HEK293 (cell line): ENCODE results near the gene ACADVL.

ENCODE experiments used
- CTCF ChIA-PET: fragments of 350-600 bp; formaldehyde crosslinking; extraction: SDS; loops from one replicate; lab custom pipeline; 2021; ENCODE audit warnings: antibody characterized with exemption; lab: Yijun Ruan, JAX
- POLR2A ChIA-PET: fragments of 300-600 bp; formaldehyde crosslinking; extraction: SDS; loops from one replicate; lab custom pipeline; 2020; ENCODE audit warnings: antibody characterized with exemption, inconsistent platforms; lab: Yijun Ruan, JAX
- H3K27ac ChIP-seq: fragments of 200-500 bp; sonication (Bioruptor generic); 2 replicates; pipeline ENCODE4 v1.5.1; 2014; ENCODE audit warnings: low read depth, low read length, control low read depth, inconsistent platforms; ENCODE audit errors: extremely low read depth
- H3K36me3 ChIP-seq, 2 experiments: fragments of 200-500 bp in 1 of 2; sonication (Bioruptor generic) in 1 of 2; 1 replicate in 1 of 2; 2 replicates in 1 of 2; pipeline ENCODE4 v1.5.1; 2014 to 2017; ENCODE audit warnings: inconsistent platforms in 2 of 2, low read length in 2 of 2; ENCODE audit not compliant: control insufficient read depth in 2 of 2, insufficient read depth in 1 of 2
- H3K4me1 ChIP-seq: fragments of 200-500 bp; sonication (Bioruptor generic); 2 replicates; pipeline ENCODE4 v1.5.1; 2014; ENCODE audit warnings: mild to moderate bottlenecking, low read length, inconsistent platforms; ENCODE audit not compliant: control insufficient read depth, insufficient read depth
- H3K4me3 ChIP-seq: 2 replicates; pipeline ENCODE4 v1.5.1; 2011; ENCODE audit warnings: low read depth, mild to moderate bottlenecking, control low read depth, low read length, moderate library complexity
- H3K9me3 ChIP-seq: fragments of 200-500 bp; sonication (Bioruptor generic); 2 replicates; pipeline ENCODE4 v1.5.1; 2014; ENCODE audit warnings: low read depth, low read length, inconsistent platforms; ENCODE audit not compliant: control insufficient read depth, insufficient read depth
- ATF2 ChIP-seq: fragments of 450-650 bp; formaldehyde crosslinking; IDR thresholded peaks from 2 replicates; pipeline ENCODE4 v1.5.1; 2016; ENCODE audit warnings: missing biosample characterization, missing genetic modification characterization, low read depth
- ELK4 ChIP-seq: IDR thresholded peaks from 2 replicates; pipeline ENCODE4 v1.6.1; 2011; ENCODE audit warnings: mild to moderate bottlenecking, low read depth, low read length, borderline replicate concordance
- KLF1 ChIP-seq: fragments of 450-650 bp; formaldehyde crosslinking; IDR thresholded peaks from 2 replicates; pipeline ENCODE4 v1.5.1; 2016; ENCODE audit warnings: missing biosample characterization, missing genetic modification characterization
- KLF9 ChIP-seq: fragments of 450-650 bp; formaldehyde crosslinking; IDR thresholded peaks from 2 replicates; pipeline ENCODE4 v1.5.1; 2016; ENCODE audit warnings: missing biosample characterization, missing genetic modification characterization, low read depth
- OSR2 ChIP-seq: fragments of 450-650 bp; formaldehyde crosslinking; IDR thresholded peaks from 2 replicates; pipeline ENCODE4 v1.5.1; 2016; ENCODE audit warnings: missing biosample characterization, missing genetic modification characterization
- SP3 ChIP-seq: fragments of 450-650 bp; formaldehyde crosslinking; IDR thresholded peaks from 2 replicates; pipeline ENCODE4 v1.5.1; 2016; ENCODE audit warnings: missing biosample characterization, missing genetic modification characterization
- YY2 ChIP-seq: fragments of 450-650 bp; formaldehyde crosslinking; IDR thresholded peaks from 2 replicates; pipeline ENCODE4 v1.5.1; 2016; ENCODE audit warnings: missing biosample characterization, missing genetic modification characterization
- ZBTB26 ChIP-seq: fragments of 450-650 bp; formaldehyde crosslinking; optimal IDR thresholded peaks from 2 replicates; pipeline ENCODE3; 2016; ENCODE audit warnings: missing biosample characterization, mild to moderate bottlenecking, missing genetic modification characterization
- ZBTB44 ChIP-seq: fragments of 450-650 bp; IDR thresholded peaks from 2 replicates; pipeline ENCODE4 v1.5.1; 2018; ENCODE audit warnings: missing biosample characterization, mild to moderate bottlenecking, missing genetic modification characterization
- ZBTB48 ChIP-seq: fragments of 450-650 bp; formaldehyde crosslinking; IDR thresholded peaks from 2 replicates; pipeline ENCODE4 v1.5.1; 2016; ENCODE audit warnings: missing biosample characterization, missing genetic modification characterization
- ZNF223 ChIP-seq: fragments of 450-650 bp; formaldehyde crosslinking; IDR thresholded peaks from 2 replicates; pipeline ENCODE4 v1.5.1; 2016; ENCODE audit warnings: missing biosample characterization, missing genetic modification characterization
- ZNF26 ChIP-seq: fragments of 450-650 bp; formaldehyde crosslinking; IDR thresholded peaks from 2 replicates; pipeline ENCODE4 v1.5.1; 2016; ENCODE audit warnings: missing biosample characterization, missing genetic modification characterization
- ZNF549 ChIP-seq: fragments of 450-650 bp; IDR thresholded peaks from 2 replicates; pipeline ENCODE4 v1.5.1; 2018; ENCODE audit warnings: missing biosample characterization, missing genetic modification characterization, mild to moderate bottlenecking, inconsistent platforms, moderate library complexity
- ZNF558 ChIP-seq: fragments of 450-650 bp; formaldehyde crosslinking; IDR thresholded peaks from 2 replicates; pipeline ENCODE4 v1.5.1; 2016; ENCODE audit warnings: missing biosample characterization, missing genetic modification characterization
- ZNF580 ChIP-seq: fragments of 450-650 bp; formaldehyde crosslinking; IDR thresholded peaks from 2 replicates; pipeline ENCODE4 v1.5.1; 2016; ENCODE audit warnings: missing biosample characterization, missing genetic modification characterization
- ZNF792 ChIP-seq: fragments of 450-650 bp; formaldehyde crosslinking; IDR thresholded peaks from 2 replicates; pipeline ENCODE4 v1.5.1; 2016; ENCODE audit warnings: missing biosample characterization, missing genetic modification characterization

ACADVL gene

GRCh38 chr17:7184091-7184488 is 35.6 kb upstream of the ACADVL start:
- POLR2A ChIA-PET: interaction anchor here (0.5 to 1.5 kb wide), 2 partner anchors 27 to 37 kb away, joined by 3 to 7 read pairs; no protein-coding TSS in a partner anchor
- H3K9me3 ChIP-seq: no peaks in the 10 kb centered on the region
- H3K4me1 ChIP-seq: no peaks in the 10 kb centered on the region; the same call in 1 of the 2 replicates
- TF ChIP-seq ZBTB48 (tag by site-specific recombination) (0 out of 2 replicates have a peak, but pooled peaks have one; percentile 18), OSR2 (no peak), YY2 (tag by site-specific recombination) (no peak), ATF2 (tag by site-specific recombination) (no peak), ZBTB26 (tag by site-specific recombination) (no peak), ZNF558 (no peak), ZBTB44 (tag by site-specific recombination) (no peak)
- TF ChIP-seq, all 188 proteins: peak for 1
- no peak overlapping the region for H3K4me3 ChIP-seq
- H3K27ac ChIP-seq: no peak overlapping the region
- no peaks in the 10 kb centered on the region for H3K36me3 ChIP-seq
- CTCF ChIA-PET: interaction anchor here (0.6 to 1.5 kb wide), 2 partner anchors 19 to 138 kb away, joined by 3 to 4 read pairs; no protein-coding TSS in a partner anchor

GRCh38 chr17:7184647-7185046 is 35.1 kb upstream of the ACADVL start:
- Histone ChIP-seq H3K4me1 (no peaks in the 10 kb centered on the region; the same call in 1 of the 2 replicates), H3K4me3 (no peak overlapping the region), H3K27ac (no peak overlapping the region)
- POLR2A ChIA-PET: interaction anchor here (0.5 to 1.5 kb wide), 3 partner anchors 28 to 172 kb away, joined by 3 to 7 read pairs (median 3); partner anchors contain the start of gene RNASEK
- CTCF ChIA-PET: interaction anchor here (0.6 to 1.5 kb wide), 3 partner anchors 19 to 139 kb away, joined by 3 to 4 read pairs (median 3); no protein-coding TSS in a partner anchor
- TF ChIP-seq ZBTB26 (tag by site-specific recombination): no peak
- TF ChIP-seq ZNF549: no peak
- no peak for TF ChIP-seq ELK4
- TF ChIP-seq ZNF223 (tag by site-specific recombination): peak; percentile 73
- TF ChIP-seq, all 188 proteins: peak for 1
- H3K9me3 ChIP-seq: no peaks in the 10 kb centered on the region
- no peaks in the 10 kb centered on the region for H3K36me3 ChIP-seq

GRCh38 chr17:7186241-7186640 is 33.5 kb upstream of the ACADVL start:
- TF ChIP-seq SP3 (tag by site-specific recombination): no peak
- TF ChIP-seq ZNF26 (tag by site-specific recombination): no peak
- TF ChIP-seq KLF9 (tag by site-specific recombination): peak; percentile 22; the same call in 1 of the 2 replicates
- TF ChIP-seq ZNF580: 0 out of 2 replicates have a peak, but pooled peaks have one; percentile 50
- TF ChIP-seq ZNF792 (tag by site-specific recombination): no peak
- TF ChIP-seq KLF1 (tag by site-specific recombination): peak; percentile 53; the same call in 1 of the 2 replicates
- no peak overlapping the region for H3K4me3 ChIP-seq
- H3K4me1 ChIP-seq: no peaks in the 10 kb centered on the region; the same call in 1 of the 2 replicates
- no peaks in the 10 kb centered on the region for H3K9me3 ChIP-seq
- ChIA-PET POLR2A (no interaction called here), CTCF (interaction anchor here (0.9 to 1.8 kb wide), 2 partner anchors 9 to 13 kb away, joined by 4 to 10 read pairs; no protein-coding TSS in a partner anchor)
- H3K27ac ChIP-seq: no peak overlapping the region
- H3K36me3 ChIP-seq: peaks cover 0 to 9% of the 10 kb centered on the region in 2 experiments; a peak in 2 of 3 replicates
